IPS DF 4.7 (cell line): ENCODE data around the gene FDXACB1.

Experiments
- DNase-seq: peaks from one replicate; pipeline ENCODE4 v3.0.0-alpha.2; 2013; ENCODE audit warnings: low spot score; ENCODE audit errors: extremely low read depth

FDXACB1 gene, protein sequence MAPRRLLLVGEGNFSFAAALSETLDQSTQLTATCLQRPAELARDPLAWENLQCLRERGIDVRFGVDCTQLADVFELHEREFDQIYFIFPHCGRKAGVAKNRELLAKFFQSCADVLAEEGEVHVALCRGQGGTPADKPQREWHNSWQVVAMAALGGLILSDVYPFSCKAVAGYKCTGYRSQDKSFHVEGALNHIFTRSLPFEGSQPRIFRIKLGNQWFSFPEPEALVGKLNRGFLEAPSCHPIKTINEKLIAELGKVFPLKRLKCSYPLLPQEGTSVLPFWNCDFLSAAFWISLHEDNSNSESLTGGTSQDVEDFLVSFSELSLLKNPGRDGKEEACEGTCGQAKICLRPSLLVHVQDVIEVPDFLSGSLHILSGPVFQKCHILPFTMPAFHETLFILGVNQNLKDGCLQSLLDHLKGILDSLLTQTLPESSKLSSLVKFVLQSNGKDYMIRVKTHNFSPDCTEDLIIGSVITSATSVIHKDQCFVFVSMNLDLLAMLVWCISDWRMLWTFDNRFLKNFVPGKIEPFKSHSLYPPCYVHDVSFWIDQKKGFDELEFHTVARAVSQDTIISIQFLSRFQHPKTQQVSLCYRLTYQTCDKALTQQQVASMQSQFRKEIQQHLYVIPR

DNA sequence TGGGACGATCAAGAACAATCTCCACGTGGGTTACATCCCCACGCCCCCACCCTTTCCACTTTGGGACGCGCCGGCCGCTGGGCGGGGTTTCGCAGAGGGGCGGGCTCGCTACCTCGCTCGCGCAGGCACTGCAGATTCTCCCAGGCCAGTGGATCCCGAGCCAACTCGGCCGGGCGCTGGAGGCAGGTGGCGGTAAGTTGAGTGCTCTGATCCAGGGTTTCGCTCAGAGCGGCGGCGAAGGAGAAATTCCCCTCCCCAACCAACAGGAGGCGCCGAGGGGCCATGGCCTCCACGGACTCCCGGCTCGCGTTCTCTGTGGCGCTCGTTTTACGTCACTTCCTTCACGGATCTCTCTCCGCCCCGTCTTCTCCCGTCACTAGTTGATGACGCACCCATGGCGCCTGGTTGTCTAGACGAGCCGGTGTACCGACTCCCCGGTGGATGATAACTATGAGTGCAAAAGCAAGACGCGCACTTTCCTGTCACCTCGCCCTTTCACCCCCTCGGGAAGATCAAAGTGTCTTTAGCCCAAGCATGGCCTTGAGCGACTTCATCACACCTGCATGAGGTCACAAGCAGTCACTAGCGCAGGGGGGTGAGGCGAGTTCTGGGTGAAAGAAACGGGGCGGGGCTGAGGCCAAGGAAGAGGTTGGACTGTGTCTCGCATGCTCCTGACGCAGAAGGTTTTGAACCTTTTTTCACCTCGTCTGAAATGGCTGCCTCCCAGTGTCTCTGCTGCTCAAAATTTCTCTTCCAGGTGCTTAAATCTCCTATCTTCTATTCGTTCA is at the start of gene FDXACB1, which contains the start of gene CFAP68:
Gene FDXACB1 (minus strand): TSS at position 317 of the 788 bp plus-strand sequence. CDS start 33 bp downstream, at position 284.
Gene CFAP68 (plus strand): TSS at position 693 of the 788 bp plus-strand sequence. CDS start 20 bp downstream, at position 713.
- peak; percentile 93 for DNase-seq

DNA sequence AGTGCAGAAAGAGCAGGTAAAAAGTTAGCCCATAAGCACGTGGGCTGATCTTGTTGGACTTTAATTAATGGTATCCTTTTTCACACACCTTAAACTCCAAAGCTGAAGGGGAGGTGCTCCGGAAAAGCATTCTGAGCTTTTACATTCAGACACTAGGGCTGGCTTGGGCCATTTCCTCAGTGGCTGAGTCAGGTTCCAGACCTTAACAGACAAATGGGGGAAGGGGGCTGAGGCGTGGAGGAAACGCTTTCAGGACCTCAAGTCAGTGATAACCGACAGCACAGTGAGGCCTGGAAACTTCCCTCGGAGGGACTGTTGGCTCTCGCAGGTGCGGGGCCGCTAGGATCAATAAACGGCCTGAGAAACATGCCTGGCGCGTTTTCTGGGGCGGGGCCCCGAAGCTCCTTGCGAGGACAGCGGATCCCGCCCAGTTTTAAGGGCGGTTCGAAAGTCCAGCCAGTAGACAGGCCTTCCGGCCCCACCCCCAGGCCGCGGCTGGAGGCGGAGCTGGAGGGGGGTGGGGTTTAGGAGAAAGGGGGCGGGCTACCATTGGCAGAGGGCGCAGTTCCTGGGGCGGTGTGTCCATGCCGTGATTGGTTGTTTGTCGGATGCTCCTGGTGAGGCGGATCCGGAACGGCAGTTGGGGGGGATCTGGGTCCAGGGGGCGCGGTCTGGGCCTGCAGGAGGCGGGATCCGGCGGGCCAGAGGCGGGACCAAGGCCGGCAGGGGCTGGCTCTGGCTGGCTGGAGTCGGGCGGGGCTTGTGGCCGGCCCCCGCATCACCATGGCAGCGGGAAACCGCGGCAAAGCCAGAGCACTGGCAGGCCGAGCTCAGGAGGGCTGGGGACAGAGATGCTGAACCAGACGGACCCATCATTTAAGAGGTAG is 47.8 kb upstream of the FDXACB1 start:
- DNase-seq, result peak; percentile 58

DNA sequence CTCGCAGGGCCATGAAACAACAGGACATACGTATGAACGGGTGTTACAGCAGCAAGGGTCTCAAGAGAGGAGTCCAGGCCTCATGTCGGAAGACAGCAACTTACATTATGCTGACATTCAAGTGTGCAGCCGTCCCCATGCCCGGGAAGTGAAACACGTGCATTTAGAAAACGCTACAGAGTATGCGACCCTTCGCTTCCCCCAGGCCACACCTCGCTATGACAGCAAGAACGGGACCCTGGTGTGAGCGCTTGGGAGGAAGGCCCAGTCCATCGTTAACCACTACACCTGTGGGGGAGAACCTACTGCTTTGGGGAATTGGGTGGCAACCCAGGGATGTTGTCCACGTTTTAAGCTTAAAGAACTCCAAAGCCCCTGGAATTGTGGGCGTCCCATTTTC is 47.0 kb upstream of the FDXACB1 start:
- no peak for DNase-seq

DNA sequence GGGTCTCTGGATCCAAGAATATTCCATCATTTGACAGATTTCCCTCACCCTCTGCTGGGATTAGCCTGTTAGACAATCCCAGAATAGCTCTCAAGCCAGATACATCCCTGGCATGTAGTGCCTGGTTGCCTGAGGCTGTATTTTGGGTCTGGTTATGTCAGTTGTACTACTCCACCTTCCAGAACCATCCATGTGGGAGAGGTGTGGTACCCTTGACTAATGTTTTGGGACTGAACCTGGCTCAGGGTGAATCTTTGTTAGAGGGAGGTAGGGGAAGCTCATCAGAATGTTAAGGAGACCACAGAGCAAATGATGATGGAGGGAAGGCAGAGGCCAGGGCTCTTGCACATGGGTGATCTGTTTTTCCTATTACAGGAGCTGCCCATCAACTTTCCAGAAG is 45.0 kb upstream of the FDXACB1 start:
- no peak for DNase-seq

DNA sequence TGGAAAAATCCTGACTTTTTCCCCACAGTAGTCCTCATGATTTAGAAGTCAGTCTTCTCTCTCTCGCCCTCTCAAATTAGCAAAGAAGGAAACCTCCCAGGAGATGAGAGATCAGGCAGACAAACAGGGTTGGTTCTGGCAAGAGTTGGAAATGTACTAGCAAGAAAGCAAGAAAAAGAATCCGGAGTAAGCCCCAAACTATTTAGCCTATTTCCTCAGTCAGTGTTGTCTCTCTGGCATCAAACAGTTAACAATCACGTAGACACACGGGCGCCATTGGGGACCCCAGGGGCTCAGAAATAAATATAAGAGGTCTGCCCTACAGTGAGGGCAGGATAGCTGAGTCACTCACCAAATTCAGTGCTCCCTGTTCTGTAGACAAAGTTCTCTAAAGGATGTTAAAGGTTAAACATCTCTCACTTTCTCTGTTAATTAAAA is 44.4 kb upstream of the FDXACB1 start:
- DNase-seq, result no peak

DNA sequence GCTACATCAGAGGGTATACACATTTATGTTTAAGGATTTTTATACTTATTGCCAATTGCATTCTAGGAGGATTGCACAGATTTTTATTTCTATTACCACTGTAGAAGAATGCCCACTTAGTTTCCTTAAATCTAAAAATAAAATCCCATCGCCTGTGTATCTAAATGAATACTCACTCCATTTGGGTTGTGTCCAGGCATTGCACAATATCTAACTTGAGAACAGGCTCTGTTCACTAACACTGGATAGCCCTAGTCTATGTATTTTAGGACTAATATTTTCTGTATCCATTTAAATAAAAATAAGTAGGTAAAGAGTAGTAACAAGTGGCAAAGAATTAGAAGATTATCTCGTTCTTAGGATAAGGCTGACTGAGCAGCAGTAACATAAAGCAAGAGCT is 43.8 kb upstream of the FDXACB1 start:
- no peak for DNase-seq

DNA sequence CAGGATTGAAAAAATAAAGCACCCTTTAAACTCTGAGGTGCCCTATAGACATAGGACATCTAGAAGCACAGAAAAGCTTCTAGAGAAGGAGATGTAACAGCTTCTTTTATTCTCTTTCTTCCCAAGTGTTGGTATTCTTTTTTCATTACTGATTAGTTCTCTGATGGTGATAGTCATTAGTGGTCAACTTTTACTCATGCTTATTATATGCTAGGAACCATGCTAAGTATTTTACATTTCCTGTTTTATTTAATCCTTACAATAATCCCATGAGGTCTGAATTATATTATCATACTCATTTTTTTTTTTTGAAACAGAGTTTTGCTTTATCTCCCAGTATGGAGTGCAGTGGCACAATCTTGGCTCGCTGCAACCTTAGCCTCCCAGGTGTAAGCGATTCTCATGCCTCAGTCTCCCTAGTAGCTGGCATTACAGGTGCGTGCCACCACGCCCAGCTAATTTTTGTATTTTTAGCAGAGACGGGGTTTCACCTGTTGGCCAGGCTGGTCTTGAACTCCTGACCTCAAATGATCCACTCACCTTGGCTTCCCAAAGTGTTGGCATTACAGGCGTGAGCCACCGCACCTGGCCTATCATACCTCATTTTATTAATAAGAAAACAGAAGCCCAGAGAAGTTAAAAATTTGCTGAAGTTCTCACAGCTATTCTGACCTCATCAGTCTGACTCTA is 42.7 kb upstream of the FDXACB1 start:
- DNase-seq, result no peak

DNA sequence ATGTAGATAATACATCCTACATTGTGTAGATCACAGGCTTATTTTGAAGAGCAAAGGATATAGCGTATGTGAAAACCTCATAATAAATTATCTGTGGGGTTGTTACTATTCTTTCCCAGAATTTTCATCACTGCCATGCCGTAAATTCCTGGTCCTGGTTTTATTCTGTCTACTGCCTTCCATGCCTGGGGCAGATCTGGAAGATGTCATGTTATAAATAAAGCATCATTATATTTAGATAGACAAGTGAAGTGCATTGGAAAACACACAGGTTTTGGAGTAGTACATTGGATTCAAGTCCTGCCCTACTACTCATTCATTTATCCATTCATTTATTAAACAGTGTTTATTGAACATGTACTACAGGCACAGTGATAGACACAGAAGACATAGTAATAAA is 41.9 kb upstream of the FDXACB1 start:
- DNase-seq, result no peak

DNA sequence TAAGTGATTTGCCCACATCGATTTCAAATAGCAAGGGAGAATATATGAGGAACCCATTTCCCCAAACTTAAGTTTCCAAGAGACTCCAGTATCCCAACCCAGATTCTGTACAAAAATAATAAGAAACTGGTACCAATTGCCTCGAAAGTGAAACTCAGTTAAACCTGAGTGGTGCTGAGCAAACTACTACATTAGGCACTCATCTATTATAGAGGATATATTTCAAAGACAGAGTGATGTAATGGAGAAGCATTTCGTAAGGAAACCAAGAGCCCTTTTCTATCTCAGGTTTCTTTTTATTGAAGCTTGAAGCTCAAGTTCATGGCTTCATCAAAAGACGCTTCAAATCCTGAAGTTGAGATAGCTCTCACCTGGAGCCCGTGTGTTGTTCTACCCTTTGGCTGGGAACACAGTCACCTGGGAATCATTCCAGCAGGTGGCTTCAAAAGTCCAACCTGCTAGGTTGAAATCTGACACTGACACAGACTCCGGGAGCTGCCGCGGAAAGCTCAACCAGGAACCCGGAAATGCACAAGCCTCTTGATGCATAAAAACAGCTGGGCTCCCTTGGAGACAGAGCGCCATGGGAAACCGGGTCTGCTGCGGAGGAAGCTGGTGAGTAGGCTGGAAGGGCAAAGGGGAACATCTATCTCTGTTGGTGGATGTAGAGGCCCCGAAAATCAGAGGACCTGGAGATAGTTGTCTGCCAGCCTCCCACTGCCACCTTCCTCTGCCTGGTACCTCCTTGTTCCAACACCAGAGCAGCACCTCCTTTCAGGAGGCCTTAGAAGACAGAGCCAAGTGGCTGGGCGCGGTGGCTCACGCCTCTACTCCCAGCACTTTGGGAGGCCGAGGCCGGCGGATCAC is 39.7 kb upstream of the FDXACB1 start, which contains the start of gene C11orf52:
Gene C11orf52 (plus strand): TSS at position 524 of the 867 bp plus-strand sequence. CDS start 60 bp downstream, at position 584.
- peak; percentile 80 for DNase-seq

DNA sequence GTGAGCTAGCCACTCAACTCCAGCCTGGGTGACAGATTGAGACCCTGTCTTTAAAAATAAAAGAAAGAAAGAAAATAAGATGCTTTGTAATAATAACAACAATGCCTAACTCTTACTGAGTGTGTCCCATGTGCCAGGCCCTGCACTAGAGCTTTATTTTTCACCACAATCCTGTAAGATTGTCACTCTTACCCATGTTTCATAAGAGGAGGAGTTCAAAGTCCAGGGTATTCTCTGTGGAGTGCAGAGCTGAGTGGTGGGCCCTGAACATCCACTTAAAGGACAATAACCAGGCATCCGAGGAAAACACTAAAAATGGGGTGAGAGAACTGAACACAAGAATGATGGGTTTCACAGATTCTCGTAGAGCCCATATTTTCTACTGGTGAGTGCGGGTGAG is 38.8 kb upstream of the FDXACB1 start:
- DNase-seq, result no peak

DNA sequence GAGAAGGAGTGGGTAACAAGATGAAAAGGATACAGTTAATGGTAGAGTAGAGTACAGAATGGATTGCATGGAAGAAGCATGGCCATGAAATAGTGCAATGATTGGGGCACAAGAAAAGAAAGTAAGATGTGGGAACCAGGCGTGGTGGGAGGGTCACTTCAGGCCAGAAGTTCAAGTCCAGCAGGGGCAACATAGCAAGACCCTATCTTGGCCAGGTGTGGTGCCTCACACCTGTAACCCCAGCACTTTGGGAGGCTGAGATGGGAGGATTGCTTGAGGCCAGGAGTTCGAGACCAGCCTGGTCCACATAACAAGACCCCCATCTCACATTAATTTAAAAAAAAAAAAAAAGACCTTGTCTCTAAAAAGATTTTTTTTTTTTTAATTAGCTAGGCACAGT is 38.3 kb upstream of the FDXACB1 start:
- no peak for DNase-seq

DNA sequence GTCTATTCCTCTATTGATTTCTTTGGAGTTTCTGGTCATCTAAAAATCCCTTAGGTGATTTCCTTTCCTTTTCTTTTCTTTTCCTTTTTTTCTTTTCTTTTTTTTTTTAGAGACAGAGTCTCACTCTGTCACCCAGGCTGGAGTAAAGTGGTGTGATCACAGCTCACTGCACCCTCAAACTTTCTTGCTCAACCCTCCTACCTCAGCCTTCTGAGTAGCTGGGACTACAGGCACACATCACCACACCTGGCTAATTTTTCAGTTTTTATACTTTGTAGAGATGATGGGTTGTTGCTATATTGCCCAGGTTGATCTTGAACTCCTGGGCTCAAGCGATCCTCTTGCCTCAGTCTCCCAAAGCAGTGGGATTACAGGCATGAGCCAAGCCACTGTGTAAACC is 37.8 kb upstream of the FDXACB1 start:
- no peak for DNase-seq

DNA sequence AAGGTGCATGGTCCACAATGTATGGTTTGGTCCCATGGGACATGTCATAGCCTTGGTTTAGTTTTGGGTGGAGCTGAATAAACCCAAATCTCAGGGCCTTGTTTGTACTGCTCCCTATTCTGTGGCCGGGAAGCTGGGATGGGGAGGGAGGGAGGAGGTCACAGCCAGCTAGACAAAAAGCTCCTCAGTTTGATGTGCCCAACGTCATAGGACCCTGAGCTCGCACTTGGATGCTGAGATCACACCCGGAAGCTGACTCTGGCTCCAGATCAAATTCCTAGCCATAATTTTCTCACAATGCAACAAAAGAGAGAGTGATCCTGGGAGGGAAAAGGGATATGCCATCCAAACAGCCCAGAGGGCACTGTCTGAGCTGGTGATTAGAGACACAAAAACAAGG is 35.0 kb upstream of the FDXACB1 start:
- DNase-seq, result no peak

DNA sequence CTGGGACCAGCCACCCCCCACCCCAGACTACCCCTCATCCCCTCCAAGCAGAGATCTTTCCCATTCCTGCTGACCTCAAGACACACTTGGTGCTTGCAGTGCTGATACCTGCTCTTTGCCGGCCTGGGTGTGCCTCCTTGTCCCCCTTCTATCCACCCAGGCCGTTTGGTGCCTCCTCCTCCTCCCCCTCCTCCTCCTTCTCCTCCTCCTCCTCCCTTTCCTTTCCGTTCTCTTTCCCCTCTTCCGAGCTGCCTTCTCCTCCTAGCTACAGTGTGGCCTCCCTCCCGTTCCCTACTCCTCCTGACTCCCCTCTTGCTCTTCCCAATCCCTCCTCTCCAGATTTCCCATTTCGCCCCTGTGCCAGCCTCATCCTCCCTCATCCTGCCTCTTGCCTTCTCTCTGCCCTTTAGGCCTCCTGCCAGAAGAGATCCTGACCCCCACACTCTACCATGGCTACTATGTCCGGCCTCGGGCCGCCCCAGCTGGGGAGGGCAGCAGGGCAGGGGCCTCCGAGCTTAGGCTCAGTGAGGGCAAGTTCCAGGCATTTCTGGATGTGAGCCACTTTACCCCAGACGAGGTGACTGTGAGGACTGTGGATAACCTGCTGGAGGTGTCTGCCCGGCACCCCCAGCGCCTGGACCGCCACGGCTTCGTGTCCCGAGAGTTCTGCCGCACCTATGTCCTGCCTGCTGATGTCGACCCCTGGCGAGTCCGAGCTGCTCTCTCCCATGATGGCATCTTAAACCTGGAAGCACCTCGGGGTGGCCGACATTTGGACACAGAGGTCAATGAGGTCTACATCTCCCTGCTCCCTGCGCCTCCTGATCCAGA is 34.3 kb upstream of the FDXACB1 start:
- DNase-seq, result no peak

DNA sequence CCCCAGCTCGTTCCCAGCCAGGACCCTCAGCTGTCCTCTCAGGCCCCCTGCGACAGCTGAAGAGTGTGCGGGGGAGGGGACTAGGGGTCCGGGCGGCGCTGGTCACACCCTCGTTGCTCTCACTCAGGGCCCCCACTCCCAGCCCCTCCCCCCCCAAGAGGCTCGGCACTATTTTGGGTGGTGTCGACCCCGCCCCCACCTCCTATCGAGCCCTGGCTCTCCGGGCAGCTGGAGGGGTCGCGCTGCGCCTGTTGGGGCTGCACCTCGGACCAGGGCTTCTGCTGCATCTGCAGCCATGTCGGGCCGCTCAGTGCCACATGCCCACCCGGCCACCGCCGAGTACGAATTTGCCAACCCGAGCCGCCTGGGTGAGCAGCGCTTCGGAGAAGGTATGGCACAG is 33.6 kb upstream of the FDXACB1 start, which contains the start of gene HSPB2:
Gene HSPB2 (plus strand): TSS at position 200 of the 400 bp plus-strand sequence. CDS start 96 bp downstream, at position 296.
- no peak for DNase-seq

DNA sequence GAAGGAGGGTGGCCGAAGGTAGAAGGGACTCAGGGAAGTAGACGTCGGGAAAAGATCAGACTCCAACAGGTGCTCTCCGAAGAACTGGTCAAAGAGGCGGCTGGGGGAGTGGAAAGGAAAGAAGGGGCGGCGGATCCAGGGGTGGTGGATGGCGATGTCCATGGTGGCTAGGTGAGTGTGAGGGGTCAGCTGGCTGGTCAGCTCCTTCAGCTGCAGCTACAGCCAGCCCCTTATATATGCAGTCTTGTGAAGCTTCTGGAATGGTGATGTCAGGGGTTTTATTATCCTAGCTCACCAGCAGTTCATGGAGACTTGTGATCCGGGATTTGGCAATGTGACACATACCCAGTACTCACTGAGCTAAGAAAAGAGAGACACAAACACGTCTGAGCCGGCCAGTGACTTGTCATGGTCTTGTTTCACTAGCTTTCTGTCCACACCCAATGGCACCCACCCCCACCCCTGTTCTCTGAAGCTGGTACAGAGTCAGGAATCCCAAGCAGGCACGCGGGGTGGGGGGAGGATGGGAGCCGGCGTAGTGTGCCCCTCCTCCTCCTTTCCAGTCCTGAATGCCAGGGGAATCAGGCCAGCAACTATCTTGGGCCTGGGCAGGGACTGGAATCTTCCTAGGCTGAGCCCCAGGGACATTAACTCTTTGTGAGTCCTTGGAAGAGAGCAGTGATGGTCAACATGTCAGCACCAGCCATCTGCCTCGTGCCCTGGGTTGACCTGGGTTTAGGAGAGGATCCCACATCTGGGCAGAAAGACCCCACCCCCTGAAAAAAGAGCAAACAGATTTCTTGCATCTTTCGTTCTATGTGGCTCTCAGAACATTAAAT is 32.8 kb upstream of the FDXACB1 start, which contains the start of gene CRYAB:
Gene CRYAB (minus strand): TSS at position 208 of the 839 bp plus-strand sequence. CDS start 46 bp downstream, at position 162.
- DNase-seq, result no peak
